OCI-LY1 (cell line): ENCODE data around the gene FANCD2OS.
"Not testable (repeated sequence)": the region's sequence is repeated elsewhere in the genome, so short reads cannot be mapped to it uniquely, and the experiment has no call there.

Source experiments
- H2AFZ ChIP-seq: fragments of 200-600 bp; sonication (generic), shearing (Covaris generic); 2 replicates; pipeline ENCODE4 v1.6.0; 2014; ENCODE audit warnings: antibody characterized with exemption, mild to moderate bottlenecking, low read length
- H3F3A ChIP-seq: fragments of 200-600 bp; sonication (generic), shearing (Covaris generic); 2 replicates; pipeline ENCODE4 v1.6.0; 2014; ENCODE audit warnings: mild to moderate bottlenecking, antibody characterized with exemption, low read length, moderate library complexity; ENCODE audit not compliant: insufficient read depth
- H3K27ac ChIP-seq: fragments of 200-600 bp; sonication (generic); 2 replicates; pipeline ENCODE4 v1.5.1; 2014; ENCODE audit warnings: low read length, mixed run types, mild to moderate bottlenecking, low read depth; ENCODE audit not compliant: poor library complexity, severe bottlenecking
- H3K27me3 ChIP-seq: fragments of 200-600 bp; sonication (generic); 2 replicates; pipeline ENCODE4 v1.6.0; 2014; ENCODE audit warnings: antibody characterized with exemption, mild to moderate bottlenecking, low read length, moderate library complexity; ENCODE audit not compliant: insufficient read depth
- H3K36me3 ChIP-seq: fragments of 200-600 bp; sonication (generic); 2 replicates; pipeline ENCODE4 v1.6.1; 2014; ENCODE audit warnings: mild to moderate bottlenecking, antibody characterized with exemption, low read length, moderate library complexity, mixed read lengths; ENCODE audit not compliant: insufficient read depth
- H3K4me1 ChIP-seq: fragments of 200-600 bp; sonication (generic); 2 replicates; pipeline ENCODE4 v1.5.1; 2014; ENCODE audit warnings: mild to moderate bottlenecking, low read length, moderate library complexity; ENCODE audit not compliant: insufficient read depth, severe bottlenecking
- H3K4me2 ChIP-seq: fragments of 200-600 bp; sonication (generic), shearing (Covaris generic); 2 replicates; pipeline ENCODE4 v1.6.1; 2014; ENCODE audit warnings: low read length
- H3K4me3 ChIP-seq: fragments of 200-600 bp; sonication (generic); 2 replicates; pipeline ENCODE4 v1.5.1; 2014; ENCODE audit warnings: low read length, low read depth, mild to moderate bottlenecking, mixed read lengths; ENCODE audit not compliant: poor library complexity, severe bottlenecking
- H3K79me2 ChIP-seq: fragments of 200-600 bp; shearing (Covaris generic); 2 replicates; pipeline ENCODE4 v1.6.1; 2016; ENCODE audit warnings: mixed run types, low read length, mixed read lengths; ENCODE audit not compliant: insufficient read depth
- H3K9ac ChIP-seq: fragments of 200-600 bp; sonication (generic), shearing (Covaris generic); 2 replicates; pipeline ENCODE4 v1.6.1; 2014; ENCODE audit warnings: mild to moderate bottlenecking, low read length, mixed read lengths
- H3K9me2 ChIP-seq: fragments of 200-600 bp; sonication (generic), shearing (Covaris generic); 2 replicates; pipeline ENCODE4 v1.6.1; 2014; ENCODE audit warnings: low read depth, mild to moderate bottlenecking, low read length, mixed read lengths
- H3K9me3 ChIP-seq: fragments of 200-600 bp; shearing (Covaris generic); 2 replicates; pipeline ENCODE4 v1.6.1; 2014; ENCODE audit warnings: low read length, mixed read lengths
- H4K20me1 ChIP-seq: fragments of 200-600 bp; sonication (generic), shearing (Covaris generic); 2 replicates; pipeline ENCODE4 v1.6.0; 2016; ENCODE audit warnings: mild to moderate bottlenecking, low read length; ENCODE audit not compliant: insufficient read depth
- EZH2 ChIP-seq: fragments of 200-600 bp; sonication (generic), shearing (Covaris generic); IDR thresholded peaks from 2 replicates; pipeline ENCODE4 v1.8.0; 2017; ENCODE audit warnings: borderline replicate concordance, mixed run types, mild to moderate bottlenecking, antibody characterized with exemption, low read length, moderate library complexity, mixed read lengths
- TF ChIP-seq, protein P1 (sequence below): fragments of 200-600 bp; sonication (generic), shearing (Covaris generic); IDR thresholded peaks from 2 replicates; pipeline ENCODE4 v1.5.1; 2017; ENCODE audit warnings: mild to moderate bottlenecking, antibody characterized with exemption, low read length, moderate library complexity, mixed read lengths

FANCD2OS gene

DNA sequence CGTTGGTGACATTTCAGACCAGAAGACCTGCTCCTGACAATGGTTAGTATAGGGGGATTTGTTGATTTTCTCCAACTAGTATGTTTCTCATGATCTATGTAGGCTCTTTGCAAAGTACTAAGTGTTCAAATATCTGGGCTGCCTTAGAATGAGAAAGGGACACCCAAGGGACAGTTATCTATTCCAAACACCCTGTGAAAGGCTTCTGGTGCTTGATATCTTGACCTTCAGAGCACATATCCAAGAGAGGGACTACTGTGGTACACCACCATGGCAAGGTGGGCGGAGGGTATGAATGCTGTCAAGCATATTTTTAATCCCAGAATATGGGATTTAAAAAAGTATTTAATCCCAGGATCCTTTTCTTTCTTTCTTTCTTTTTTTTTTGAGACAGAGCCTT is 1.1 kb downstream of the FANCD2OS start:
- no peak overlapping the region for H3K27ac ChIP-seq
- H3K36me3 ChIP-seq = peaks cover under 1% of the 10 kb centered on the region; the same call in 1 of the 2 replicates
- no peaks in the 10 kb centered on the region for H4K20me1 ChIP-seq
- H3K79me2 ChIP-seq = no peaks in the 10 kb centered on the region
- no peaks in the 10 kb centered on the region for H3F3A ChIP-seq
- H3K9ac ChIP-seq = no peak overlapping the region
- H3K9me3 ChIP-seq = no peaks in the 10 kb centered on the region
- no peaks in the 10 kb centered on the region for H3K27me3 ChIP-seq
- no peaks in the 10 kb centered on the region for H3K4me1 ChIP-seq
- no peak overlapping the region for H3K4me3 ChIP-seq
- no peak overlapping the region for H3K4me2 ChIP-seq
- no peaks in the 10 kb centered on the region for H3K9me2 ChIP-seq
- TF ChIP-seq EZH2 = no peak
- TF ChIP-seq, protein P1, sequence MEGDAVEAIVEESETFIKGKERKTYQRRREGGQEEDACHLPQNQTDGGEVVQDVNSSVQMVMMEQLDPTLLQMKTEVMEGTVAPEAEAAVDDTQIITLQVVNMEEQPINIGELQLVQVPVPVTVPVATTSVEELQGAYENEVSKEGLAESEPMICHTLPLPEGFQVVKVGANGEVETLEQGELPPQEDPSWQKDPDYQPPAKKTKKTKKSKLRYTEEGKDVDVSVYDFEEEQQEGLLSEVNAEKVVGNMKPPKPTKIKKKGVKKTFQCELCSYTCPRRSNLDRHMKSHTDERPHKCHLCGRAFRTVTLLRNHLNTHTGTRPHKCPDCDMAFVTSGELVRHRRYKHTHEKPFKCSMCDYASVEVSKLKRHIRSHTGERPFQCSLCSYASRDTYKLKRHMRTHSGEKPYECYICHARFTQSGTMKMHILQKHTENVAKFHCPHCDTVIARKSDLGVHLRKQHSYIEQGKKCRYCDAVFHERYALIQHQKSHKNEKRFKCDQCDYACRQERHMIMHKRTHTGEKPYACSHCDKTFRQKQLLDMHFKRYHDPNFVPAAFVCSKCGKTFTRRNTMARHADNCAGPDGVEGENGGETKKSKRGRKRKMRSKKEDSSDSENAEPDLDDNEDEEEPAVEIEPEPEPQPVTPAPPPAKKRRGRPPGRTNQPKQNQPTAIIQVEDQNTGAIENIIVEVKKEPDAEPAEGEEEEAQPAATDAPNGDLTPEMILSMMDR = no peak
- no peak overlapping the region for H2AFZ ChIP-seq

DNA sequence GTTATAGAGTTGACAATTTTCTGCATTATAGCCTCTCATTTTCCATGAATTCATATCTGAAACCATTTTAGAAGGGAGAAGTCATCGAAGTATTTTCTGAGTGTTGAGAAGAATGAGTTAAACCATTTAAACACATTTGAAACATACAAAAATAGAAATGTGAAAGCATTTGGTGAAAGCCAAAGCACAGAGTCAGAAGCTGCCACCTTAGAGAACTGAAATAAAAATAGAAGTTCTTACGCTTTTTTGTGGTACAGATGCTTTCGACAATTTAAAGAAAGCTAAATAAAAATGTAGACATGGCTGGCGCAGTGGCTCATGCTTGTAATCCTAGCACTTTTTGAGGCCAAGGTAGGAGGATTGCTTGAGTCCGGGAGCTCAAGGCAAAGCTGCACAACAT is 9.0 kb downstream of the FANCD2OS start:
- Histone ChIP-seq H3K27me3 (no peaks in the 10 kb centered on the region), H3K27ac (no peak overlapping the region), H2AFZ (no peak overlapping the region), H3K4me1 (no peaks in the 10 kb centered on the region), H3K79me2 (no peaks in the 10 kb centered on the region), H3K4me3 (no peak overlapping the region), H3K4me2 (no peak overlapping the region), H4K20me1 (no peaks in the 10 kb centered on the region), H3K36me3 (peaks cover 58% of the 10 kb centered on the region), H3K9ac (no peak overlapping the region), H3K9me3 (no peaks in the 10 kb centered on the region), H3F3A (no peaks in the 10 kb centered on the region), H3K9me2 (no peaks in the 10 kb centered on the region)
- TF ChIP-seq EZH2 = no peak
- TF ChIP-seq, protein P1 = no peak

DNA sequence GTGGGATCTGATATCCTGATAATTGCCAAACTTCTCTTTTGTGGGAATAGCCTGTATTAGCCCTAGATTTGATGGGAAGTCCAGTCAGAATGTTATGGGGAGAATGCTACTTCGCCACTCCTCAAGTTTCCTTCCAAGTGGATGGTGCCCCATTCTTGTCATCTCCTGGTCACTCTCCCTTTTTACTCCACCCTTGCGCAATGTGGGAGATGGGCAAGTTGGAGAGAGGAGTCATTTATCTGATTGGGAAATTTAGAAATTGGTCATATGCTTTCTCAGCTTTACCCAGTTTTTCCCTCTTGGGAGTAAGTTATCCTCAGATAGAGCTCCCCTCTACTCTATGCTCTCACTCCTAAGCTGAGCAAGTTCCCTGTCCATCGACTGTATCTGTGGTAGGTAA is 14.4 kb downstream of the FANCD2OS start:
- Histone ChIP-seq H3K27me3 (no peaks in the 10 kb centered on the region), H3K9me2 (no peaks in the 10 kb centered on the region), H3K79me2 (no peaks in the 10 kb centered on the region), H3K4me3 (no peak overlapping the region), H3K27ac (no peak overlapping the region), H3K4me1 (no peaks in the 10 kb centered on the region), H3K9me3 (no peaks in the 10 kb centered on the region), H3K36me3 (peaks cover 74% of the 10 kb centered on the region), H4K20me1 (no peaks in the 10 kb centered on the region), H3K9ac (no peak overlapping the region), H3F3A (no peaks in the 10 kb centered on the region), H3K4me2 (no peak overlapping the region), H2AFZ (no peak overlapping the region)
- TF ChIP-seq EZH2 = no peak
- TF ChIP-seq, protein P1 = no peak

DNA sequence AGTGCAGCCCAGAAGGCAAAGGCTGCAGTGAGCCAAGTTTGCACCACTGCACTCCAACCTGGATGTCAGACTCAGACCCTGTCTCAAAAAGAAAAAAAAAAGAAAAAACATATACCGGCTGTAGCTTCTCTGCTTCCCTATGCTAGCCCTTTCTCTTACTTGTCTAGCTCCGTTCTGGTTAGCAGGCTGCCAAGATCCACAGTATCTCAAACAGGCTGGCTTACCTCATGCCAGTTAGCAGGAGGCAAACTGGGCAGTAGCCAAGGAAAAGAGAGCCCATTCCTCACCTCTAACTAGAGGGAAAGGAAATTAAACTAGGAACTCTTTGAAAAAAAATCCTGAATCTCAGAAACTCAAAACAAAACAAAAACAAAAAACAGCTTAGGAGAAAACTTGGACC is 16.7 kb downstream of the FANCD2OS start:
- H3K4me3 ChIP-seq, H2AFZ ChIP-seq, H3K4me2 ChIP-seq, H3K4me1 ChIP-seq, H4K20me1 ChIP-seq, H3K9me3 ChIP-seq, H3F3A ChIP-seq, H3K27me3 ChIP-seq, H3K79me2 ChIP-seq, H3K27ac ChIP-seq, H3K9ac ChIP-seq, H3K9me2 ChIP-seq: not testable (repeated sequence)
- peaks cover 86% of the 10 kb centered on the region for H3K36me3 ChIP-seq

DNA sequence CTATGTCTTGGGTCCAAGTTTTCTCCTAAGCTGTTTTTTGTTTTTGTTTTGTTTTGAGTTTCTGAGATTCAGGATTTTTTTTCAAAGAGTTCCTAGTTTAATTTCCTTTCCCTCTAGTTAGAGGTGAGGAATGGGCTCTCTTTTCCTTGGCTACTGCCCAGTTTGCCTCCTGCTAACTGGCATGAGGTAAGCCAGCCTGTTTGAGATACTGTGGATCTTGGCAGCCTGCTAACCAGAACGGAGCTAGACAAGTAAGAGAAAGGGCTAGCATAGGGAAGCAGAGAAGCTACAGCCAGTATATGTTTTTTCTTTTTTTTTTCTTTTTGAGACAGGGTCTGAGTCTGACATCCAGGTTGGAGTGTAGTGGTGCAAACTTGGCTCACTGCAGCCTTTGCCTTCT is 17.3 kb downstream of the FANCD2OS start:
- H3K4me3 ChIP-seq, H3K79me2 ChIP-seq, H4K20me1 ChIP-seq, H3F3A ChIP-seq, H3K4me1 ChIP-seq, H2AFZ ChIP-seq, H3K9me3 ChIP-seq, H3K4me2 ChIP-seq, H3K27me3 ChIP-seq, H3K9me2 ChIP-seq, H3K27ac ChIP-seq, H3K9ac ChIP-seq: not testable (repeated sequence)
- peaks cover 86% of the 10 kb centered on the region for H3K36me3 ChIP-seq
